CD4-positive, alpha-beta T cell treated with Interleukin-15 for 4 hours (primary cell): ENCODE results near the gene IL6ST.

Experiments used
- DNase-seq: peaks from one replicate; pipeline ENCODE4 v3.0.0-alpha.2; 2020; ENCODE audit warnings: low spot score

The IL6ST gene

DNA sequence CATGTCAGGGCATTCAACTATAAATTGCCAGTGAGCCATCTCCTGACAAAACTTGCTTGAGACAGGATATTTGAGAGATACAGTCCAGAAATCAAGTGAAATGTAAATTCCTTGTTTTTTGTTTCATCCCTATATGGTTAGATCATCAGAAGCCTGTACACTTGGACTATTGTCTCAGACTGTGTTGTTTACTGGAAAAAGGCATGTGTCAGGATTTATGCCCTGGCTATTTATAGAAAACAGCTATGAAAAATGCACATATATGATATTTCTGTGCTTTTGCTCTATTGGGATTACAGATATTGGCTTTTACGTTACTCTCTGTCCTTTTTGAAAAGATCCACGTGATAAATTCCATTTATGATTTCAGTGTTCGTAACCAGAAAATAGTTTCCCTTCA lies 99.4 kb downstream of the IL6ST start:
- no peak for DNase-seq

DNA sequence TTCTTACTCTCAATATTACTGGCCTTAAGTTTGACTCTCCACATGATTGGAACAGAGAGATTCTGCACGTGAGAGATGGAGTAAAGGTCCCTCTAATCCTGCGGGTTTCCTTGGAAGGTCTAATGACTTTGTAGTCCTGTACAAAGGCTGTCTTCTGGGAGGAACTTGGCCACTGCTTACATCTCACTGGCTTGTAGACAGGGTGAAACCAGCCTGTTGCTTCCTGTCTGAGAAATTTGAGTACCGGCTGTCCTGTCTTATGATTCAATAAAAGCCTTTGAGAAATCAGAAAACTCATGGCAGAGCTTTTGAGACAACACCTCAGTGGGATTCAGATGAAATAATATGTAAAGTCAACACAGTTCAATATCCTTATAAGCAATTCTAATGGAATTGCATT lies 100.6 kb downstream of the IL6ST start:
- DNase-seq: no peak

DNA sequence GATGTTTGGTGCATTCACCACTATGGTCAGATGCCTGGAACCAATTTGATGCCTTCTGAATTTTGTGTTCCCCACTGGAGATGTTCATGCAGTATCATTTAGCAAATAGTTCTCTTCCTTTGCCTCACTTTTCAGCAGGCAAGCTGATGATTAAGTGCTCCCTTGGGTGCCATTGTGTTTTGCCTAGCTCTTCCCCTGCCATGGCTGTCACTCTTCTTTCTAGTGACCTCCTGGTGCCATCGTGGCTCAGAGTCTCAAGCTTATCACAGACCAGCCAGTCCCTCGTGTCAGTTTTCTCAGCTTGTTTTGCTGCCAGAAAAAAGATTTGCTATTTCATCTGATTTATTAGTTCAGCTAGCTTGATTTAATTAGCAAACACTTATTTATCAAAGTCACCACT lies 102.3 kb downstream of the IL6ST start:
- DNase-seq: no peak

DNA sequence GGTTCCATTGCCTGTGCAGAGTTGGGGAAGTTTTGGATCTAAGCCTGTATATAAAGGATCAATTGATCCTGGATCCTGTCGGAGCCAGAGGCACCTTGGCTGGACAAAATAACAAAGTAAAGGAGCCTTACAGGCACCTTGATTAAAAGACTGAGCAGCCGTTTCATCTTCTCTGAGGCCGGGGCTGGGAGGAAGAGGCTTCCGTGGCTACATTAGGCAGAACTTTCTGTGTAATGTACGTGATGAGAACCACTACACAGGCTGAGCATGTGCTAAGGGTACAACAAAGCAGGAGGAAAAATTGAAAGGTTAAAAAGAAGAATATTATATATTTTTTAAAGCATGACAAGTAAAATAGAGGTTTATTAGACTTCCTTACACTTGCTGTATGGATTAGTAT lies 106.6 kb downstream of the IL6ST start:
- no peak for DNase-seq

DNA sequence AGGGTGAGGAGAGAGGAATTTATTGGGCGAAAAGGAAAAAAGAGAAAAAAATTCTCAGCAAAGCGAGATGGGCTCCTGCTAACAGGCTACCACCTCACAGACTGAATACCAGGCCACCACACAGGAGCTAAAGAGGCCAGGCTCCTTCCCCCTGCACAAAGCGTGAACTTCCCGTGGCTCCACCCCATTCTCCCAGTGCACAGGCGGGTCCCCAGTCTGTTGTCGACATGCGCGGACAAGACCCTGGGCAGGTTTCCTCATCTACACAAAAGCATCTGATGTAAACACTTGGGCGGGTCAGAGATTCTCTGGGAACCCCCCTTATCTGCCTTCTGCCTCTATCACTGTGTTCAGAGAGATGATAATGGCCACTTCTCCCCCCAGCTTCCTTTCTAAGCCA lies 109.4 kb downstream of the IL6ST start:
- no peak for DNase-seq
